Activated B cell treated with CpG ODN at 0.5 μM for 24 hours (primary cell): ENCODE data around the gene SLC44A1. TPM values are rescaled to one million over a fixed set of nuclear protein-coding genes. Genes with fewer than 3 reads are reported as not detected.

Experiments used
- ATAC-seq: fragments of 200-7000 bp; cut with Tn5 transposase; one replicate; pipeline ENCODE4 v1.10.0; 2021; ENCODE audit warnings: low read depth, mild to moderate bottlenecking, moderate library complexity
- CTCF ChIA-PET: fragments of 350-600 bp; sonication (Branson Sonifier 250); formaldehyde crosslinking; loops from one replicate; lab custom pipeline; 2021; ENCODE audit warnings: antibody characterized with exemption; lab: Charles Lee
- POLR2A ChIA-PET: fragments of 350-600 bp; sonication (Branson Sonifier 250); formaldehyde crosslinking; loops from one replicate; lab custom pipeline; 2021; ENCODE audit warnings: antibody characterized with exemption; lab: Charles Lee
- DNase-seq: peaks from one replicate; pipeline ENCODE4 v3.0.0; 2022
- H3K27ac Mint-ChIP-seq: one replicate; pipeline ENCODE4 v1.8.0; 2020; ENCODE audit warnings: mixed read lengths
- H3K27me3 Mint-ChIP-seq: one replicate; pipeline ENCODE4 v1.8.0; 2021; ENCODE audit warnings: mixed read lengths
- H3K36me3 Mint-ChIP-seq: one replicate; pipeline ENCODE4 v1.8.0; 2021; ENCODE audit warnings: low read depth, mixed read lengths
- H3K4me1 Mint-ChIP-seq: one replicate; pipeline ENCODE4 v1.8.0; 2021; ENCODE audit warnings: mixed read lengths
- H3K4me3 Mint-ChIP-seq: one replicate; pipeline ENCODE4 v1.8.0; 2020; ENCODE audit warnings: mild to moderate bottlenecking, mixed read lengths
- H3K9me3 Mint-ChIP-seq: one replicate; pipeline ENCODE4 v1.8.0; 2020; ENCODE audit warnings: mixed read lengths
- CTCF ChIP-seq: fragments of 200-600 bp; IDR thresholded peaks from one replicate; pipeline ENCODE4 v1.8.0; 2022; ENCODE audit warnings: antibody characterized with exemption, mild to moderate bottlenecking
- intact Hi-C: fragments of 100-400 bp; cut with micrococcal nuclease; formaldehyde crosslinking; loops from one replicate; pipeline ENCODE4 v1.15.1; 2024
- total RNA-seq: library from RNA; stranded (reverse); gene quantifications from 2 replicates; pipeline ENCODE4 v1.2.3, GENCODE V29; 2022

Gene SLC44A1
- total RNA-seq, 1 donor from 2014 or later = 10.1 TPM

- Mint-ChIP-seq H3K27me3 (no peaks in the 10 kb centered on the region), H3K9me3 (no peaks in the 10 kb centered on the region), H3K27ac (no peak overlapping the region), H3K4me3 (no peak overlapping the region), H3K4me1 (no peaks in the 10 kb centered on the region), H3K36me3 (peaks cover 9% of the 10 kb centered on the region)
- no peak for TF ChIP-seq CTCF
- no peak for DNase-seq
- ChIA-PET POLR2A (no interaction called here), CTCF (no interaction called here)
- no peak for ATAC-seq
- intact Hi-C loops = no loop called here
Observed at GRCh38 chr9:105295201-105295550, 50.7 kb downstream of the SLC44A1 start.

GRCh38 chr9:105295986-105296385 is 51.5 kb downstream of the SLC44A1 start:
- no peaks in the 10 kb centered on the region for H3K4me1 Mint-ChIP-seq
- H3K36me3 Mint-ChIP-seq = peaks cover 13% of the 10 kb centered on the region
- DNase-seq = no peak
- H3K9me3 Mint-ChIP-seq = no peaks in the 10 kb centered on the region
- intact Hi-C loops = no loop called here
- no peak overlapping the region for H3K4me3 Mint-ChIP-seq
- ChIA-PET CTCF (no interaction called here), POLR2A (no interaction called here)
- no peak overlapping the region for H3K27ac Mint-ChIP-seq
- H3K27me3 Mint-ChIP-seq = no peaks in the 10 kb centered on the region
- TF ChIP-seq CTCF = no peak
- no peak for ATAC-seq

- ChIA-PET POLR2A (no interaction called here), CTCF (no interaction called here)
- DNase-seq (no peak), ATAC-seq (no peak)
- Mint-ChIP-seq H3K9me3 (no peaks in the 10 kb centered on the region), H3K36me3 (peaks cover 13% of the 10 kb centered on the region), H3K4me1 (no peaks in the 10 kb centered on the region), H3K27me3 (no peaks in the 10 kb centered on the region), H3K4me3 (no peak overlapping the region), H3K27ac (no peak overlapping the region)
- intact Hi-C loops = no loop called here
- TF ChIP-seq CTCF = no peak
Observed at GRCh38 chr9:105296445-105296844, 52.0 kb downstream of the SLC44A1 start.

- Mint-ChIP-seq H3K27me3 (no peaks in the 10 kb centered on the region), H3K4me1 (no peaks in the 10 kb centered on the region), H3K4me3 (no peak overlapping the region), H3K9me3 (no peaks in the 10 kb centered on the region), H3K36me3 (peaks cover 13% of the 10 kb centered on the region), H3K27ac (no peak overlapping the region)
- ATAC-seq = no peak
- ChIA-PET CTCF (no interaction called here), POLR2A (interaction anchor here (0.6 kb wide), 1 partner anchor 274 kb away, joined by 3 read pairs; no protein-coding TSS in a partner anchor)
- intact Hi-C loops = no loop called here
- DNase-seq = no peak
- no peak for TF ChIP-seq CTCF
Observed at GRCh38 chr9:105296877-105297287, 52.4 kb downstream of the SLC44A1 start.

GRCh38 chr9:105297442-105298075 is 53.1 kb downstream of the SLC44A1 start:
- no peak for DNase-seq
- intact Hi-C loops = no loop called here
- Mint-ChIP-seq H3K36me3 (peaks cover 13% of the 10 kb centered on the region), H3K27me3 (no peaks in the 10 kb centered on the region), H3K4me1 (no peaks in the 10 kb centered on the region), H3K4me3 (no peak overlapping the region), H3K27ac (no peak overlapping the region), H3K9me3 (no peaks in the 10 kb centered on the region)
- ChIA-PET POLR2A (interaction anchor here (0.6 kb wide), 1 partner anchor 273 kb away, joined by 3 read pairs; no protein-coding TSS in a partner anchor), CTCF (no interaction called here)
- ATAC-seq = no peak
- no peak for TF ChIP-seq CTCF
